Panc1 (cell line): ENCODE results near the gene NDUFAF4.

Experiments used
- POLR2AphosphoS5 ChIP-seq: IDR thresholded peaks from 2 replicates; pipeline ENCODE4 v1.6.1; 2012; ENCODE audit warnings: mild to moderate bottlenecking, low read depth, low read length, moderate library complexity
- TF ChIP-seq, protein P1 (sequence below): fragments of 450-650 bp; IDR thresholded peaks from 2 replicates; pipeline ENCODE4 v1.5.1; 2017; ENCODE audit warnings: mild to moderate bottlenecking
- TF ChIP-seq, protein P2 (sequence below), 2 experiments: IDR thresholded peaks; 2 replicates each; pipeline ENCODE4 v1.6.1; 2011 to 2012; ENCODE audit warnings: low read depth in 2 of 2, control low read depth in 1 of 2, low read length in 1 of 2, mild to moderate bottlenecking in 1 of 2, moderate library complexity in 1 of 2; ENCODE audit not compliant: insufficient read depth in 1 of 2

DNA sequence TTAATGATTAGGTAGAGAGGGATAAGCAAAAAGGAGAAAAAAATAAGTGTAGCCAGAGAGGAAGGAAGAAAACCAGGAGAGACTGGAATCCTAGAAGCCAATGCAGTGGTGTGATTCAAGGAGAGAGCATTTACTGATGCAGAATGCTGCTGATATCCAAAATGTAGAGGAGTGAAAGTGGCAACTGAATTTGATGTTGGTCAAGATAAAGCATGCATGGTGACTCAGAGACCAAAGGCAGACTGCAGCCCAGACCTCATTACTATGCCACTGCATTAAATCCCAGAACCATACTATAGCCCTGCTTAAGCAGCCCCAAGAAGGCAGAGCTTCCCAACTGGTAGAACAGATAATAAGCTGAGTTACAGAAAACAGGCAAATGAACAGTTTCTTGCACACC is 42.6 kb upstream of the NDUFAF4 start:
- TF ChIP-seq, protein P1, sequence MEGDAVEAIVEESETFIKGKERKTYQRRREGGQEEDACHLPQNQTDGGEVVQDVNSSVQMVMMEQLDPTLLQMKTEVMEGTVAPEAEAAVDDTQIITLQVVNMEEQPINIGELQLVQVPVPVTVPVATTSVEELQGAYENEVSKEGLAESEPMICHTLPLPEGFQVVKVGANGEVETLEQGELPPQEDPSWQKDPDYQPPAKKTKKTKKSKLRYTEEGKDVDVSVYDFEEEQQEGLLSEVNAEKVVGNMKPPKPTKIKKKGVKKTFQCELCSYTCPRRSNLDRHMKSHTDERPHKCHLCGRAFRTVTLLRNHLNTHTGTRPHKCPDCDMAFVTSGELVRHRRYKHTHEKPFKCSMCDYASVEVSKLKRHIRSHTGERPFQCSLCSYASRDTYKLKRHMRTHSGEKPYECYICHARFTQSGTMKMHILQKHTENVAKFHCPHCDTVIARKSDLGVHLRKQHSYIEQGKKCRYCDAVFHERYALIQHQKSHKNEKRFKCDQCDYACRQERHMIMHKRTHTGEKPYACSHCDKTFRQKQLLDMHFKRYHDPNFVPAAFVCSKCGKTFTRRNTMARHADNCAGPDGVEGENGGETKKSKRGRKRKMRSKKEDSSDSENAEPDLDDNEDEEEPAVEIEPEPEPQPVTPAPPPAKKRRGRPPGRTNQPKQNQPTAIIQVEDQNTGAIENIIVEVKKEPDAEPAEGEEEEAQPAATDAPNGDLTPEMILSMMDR, result no peak
- TF ChIP-seq, protein P2, sequence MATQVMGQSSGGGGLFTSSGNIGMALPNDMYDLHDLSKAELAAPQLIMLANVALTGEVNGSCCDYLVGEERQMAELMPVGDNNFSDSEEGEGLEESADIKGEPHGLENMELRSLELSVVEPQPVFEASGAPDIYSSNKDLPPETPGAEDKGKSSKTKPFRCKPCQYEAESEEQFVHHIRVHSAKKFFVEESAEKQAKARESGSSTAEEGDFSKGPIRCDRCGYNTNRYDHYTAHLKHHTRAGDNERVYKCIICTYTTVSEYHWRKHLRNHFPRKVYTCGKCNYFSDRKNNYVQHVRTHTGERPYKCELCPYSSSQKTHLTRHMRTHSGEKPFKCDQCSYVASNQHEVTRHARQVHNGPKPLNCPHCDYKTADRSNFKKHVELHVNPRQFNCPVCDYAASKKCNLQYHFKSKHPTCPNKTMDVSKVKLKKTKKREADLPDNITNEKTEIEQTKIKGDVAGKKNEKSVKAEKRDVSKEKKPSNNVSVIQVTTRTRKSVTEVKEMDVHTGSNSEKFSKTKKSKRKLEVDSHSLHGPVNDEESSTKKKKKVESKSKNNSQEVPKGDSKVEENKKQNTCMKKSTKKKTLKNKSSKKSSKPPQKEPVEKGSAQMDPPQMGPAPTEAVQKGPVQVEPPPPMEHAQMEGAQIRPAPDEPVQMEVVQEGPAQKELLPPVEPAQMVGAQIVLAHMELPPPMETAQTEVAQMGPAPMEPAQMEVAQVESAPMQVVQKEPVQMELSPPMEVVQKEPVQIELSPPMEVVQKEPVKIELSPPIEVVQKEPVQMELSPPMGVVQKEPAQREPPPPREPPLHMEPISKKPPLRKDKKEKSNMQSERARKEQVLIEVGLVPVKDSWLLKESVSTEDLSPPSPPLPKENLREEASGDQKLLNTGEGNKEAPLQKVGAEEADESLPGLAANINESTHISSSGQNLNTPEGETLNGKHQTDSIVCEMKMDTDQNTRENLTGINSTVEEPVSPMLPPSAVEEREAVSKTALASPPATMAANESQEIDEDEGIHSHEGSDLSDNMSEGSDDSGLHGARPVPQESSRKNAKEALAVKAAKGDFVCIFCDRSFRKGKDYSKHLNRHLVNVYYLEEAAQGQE (IDR thresholded peaks at IDR 0.05; ENCODE audit: insufficient read depth in 1 of 2, low read depth in 2 of 2, low read length in 1 of 2), result no peak
- no peak for TF ChIP-seq POLR2AphosphoS5
